ENCODE results near the gene PEX11G.

Gene PEX11G

DNA sequence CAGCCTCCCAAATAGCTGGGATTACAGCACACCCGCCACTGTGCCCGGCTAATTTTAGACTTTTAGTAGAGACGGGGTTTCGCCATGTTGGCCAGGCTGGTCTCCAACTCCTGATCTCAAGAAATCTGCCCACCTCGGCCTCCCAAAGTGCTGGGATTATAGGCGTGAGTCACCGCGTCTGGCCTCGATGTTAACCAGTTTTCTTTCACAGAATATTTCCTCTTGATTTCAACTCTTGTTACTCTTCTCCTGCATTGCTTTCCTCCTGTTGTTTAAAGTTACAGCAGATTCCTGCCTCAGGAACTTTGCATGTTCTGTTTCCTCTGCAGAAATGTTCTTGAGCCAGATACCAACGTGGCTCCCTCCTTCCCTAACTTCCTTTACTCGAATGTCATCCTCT lies 3.7 kb upstream of the PEX11G start:
- DNase-seq, result no peak

- DNase-seq, result peak; percentile 26
Measured at GRCh38 chr19:7492142-7492541, 3.3 kb upstream of the PEX11G start.

- no peak for DNase-seq
Measured at GRCh38 chr19:7489609-7490044, 792 bp upstream of the PEX11G start.

GRCh38 chr19:7486923-7487322 lies 1.9 kb downstream of the PEX11G start:
- DNase-seq, result no peak

- no peak for DNase-seq
Measured at GRCh38 chr19:7483720-7484201, 5.1 kb downstream of the PEX11G start.

DNA sequence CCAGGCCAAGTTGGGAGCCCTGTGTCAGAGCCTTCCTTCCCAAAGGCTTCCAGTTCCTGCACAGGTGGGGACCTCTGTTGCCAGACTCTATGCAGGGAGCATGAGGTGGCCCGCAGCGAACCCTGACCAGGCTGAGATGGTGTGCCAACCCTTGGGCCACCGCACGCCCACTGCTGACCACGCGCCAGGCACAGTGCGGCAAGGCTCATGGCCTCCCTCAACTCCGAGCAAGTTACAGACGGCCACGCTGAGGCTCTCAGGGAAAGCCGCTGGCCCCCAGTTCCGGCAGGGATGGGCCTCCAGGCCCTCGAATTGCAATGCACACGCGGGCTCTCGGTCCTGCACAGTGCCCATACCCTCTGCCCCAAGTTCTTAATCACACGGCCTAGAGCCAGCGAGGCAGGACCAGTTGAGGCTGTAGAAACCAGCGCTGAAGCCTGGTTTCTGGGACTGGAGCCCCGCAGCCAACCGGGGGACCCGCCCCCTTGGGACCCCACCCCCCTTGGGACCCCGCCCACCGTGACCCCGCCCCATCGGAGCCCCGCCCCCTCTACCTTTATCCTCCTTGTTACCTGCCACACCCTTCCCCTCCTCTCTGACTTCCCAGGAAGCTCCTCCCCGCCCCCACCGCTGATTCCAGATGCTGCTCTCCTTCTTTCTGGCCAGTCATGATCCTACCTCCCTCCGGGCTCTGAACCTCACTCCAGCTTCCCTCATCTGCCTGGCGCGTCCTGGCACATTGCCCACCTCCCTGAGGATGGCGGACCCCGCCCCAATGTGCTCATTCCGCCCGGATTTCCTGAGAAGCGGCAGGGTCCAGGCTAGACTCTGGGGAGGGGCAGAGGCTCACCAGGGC lies 6.0 kb downstream of the PEX11G start:
- no peak for DNase-seq

DNA sequence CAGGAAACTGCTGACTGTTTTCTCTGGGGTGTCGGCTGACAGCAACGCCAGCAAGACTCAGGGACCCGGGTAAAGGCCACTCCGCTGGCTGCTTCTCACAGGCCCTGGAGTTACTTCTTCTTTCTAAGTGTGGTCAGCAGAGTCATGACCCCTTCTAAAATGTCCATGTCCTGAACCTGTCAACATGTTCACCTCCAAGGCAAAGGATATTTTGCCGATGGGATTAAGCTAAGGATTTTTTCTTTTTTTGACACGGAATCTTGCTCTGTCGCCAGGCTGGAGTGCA lies 7.9 kb downstream of the PEX11G start:
- no peak for DNase-seq

DNA sequence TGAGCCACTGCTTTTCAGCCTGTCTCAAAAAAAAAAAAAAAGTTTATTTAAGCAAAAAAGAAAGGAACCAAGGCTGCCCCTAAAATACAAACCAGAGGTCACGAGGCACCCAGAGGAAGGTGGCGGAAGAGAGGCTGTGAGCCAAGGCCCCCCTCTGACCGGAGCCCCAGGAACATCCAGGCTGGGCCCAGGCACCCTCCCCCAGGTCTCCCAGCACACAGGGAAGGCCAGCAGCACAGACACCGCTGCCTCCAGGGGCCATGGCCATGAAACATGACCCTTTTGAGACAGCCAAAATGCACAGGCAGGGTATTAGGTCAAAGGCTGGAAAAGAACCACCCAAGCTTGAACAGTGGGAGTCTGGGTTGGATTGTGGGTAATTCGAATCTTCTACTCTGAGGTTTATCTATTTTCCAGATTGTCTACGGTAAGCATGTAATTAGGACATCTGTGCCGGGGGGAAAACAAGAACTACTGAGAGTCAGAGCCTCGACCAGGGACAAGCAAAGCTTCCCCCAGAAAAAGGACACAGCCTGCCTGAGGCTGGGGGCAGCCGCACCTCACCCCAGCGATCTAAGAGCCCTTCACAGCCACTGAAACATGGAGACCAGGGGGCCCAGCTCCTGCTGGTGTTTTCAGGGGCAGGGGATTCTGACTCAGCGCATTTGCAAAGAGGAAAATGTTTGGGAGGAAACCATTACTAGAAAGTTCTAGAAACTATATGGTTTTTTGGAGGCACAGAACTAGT lies 8.4 kb downstream of the PEX11G start:
- no peak for DNase-seq

DNA sequence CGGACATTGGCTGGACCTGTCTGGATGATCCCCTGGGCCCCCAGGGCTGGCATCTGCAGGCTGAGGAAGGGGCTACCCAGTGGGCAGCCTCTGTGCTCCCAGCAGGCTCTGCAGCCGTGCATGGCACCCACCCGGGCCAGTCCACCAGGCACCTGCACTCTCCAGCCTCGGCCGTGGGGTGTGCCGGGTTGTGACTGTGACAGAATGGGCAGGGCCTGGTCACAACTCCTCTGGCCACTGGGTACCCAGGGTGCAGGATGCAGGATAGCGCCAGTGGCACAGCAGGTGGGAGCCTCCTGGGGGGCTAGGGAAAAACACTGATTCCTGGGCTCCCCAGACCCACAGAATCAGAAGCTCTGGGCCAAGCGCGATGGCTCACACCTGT lies 10.0 kb downstream of the PEX11G start:
- DNase-seq, result no peak

DNA sequence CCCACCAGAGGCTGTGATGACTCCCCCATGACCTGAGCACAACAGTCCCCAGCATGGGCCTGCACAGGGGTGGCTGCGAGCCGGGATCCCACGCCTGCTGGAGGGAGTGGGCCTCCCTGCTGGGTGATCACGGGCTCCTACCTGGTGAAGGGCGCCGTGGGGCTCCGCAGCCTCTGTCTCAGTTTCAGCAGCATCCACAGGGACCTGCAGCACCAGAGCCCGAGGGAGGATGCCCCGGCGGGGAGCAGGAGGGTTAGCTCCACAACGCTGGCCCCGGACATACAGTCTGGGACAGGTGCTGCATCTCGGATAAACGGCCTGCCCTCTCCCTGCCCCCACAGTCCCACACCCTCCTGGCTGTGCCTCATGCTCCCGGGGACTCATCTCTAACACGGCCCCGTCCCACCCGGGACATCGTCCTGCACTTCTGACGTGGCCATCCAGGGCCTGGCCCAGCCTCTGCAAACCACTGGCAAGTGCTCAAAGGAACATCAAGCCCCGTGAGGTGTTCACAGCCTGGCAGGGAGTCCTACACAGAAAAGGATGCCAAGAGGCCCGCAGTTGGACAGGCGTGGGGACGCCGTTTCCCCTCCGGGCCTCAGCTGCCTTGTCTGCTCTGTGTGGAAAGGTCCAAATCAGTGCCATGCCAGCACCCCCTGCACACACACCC lies 10.5 kb downstream of the PEX11G start:
- no peak for DNase-seq

DNA sequence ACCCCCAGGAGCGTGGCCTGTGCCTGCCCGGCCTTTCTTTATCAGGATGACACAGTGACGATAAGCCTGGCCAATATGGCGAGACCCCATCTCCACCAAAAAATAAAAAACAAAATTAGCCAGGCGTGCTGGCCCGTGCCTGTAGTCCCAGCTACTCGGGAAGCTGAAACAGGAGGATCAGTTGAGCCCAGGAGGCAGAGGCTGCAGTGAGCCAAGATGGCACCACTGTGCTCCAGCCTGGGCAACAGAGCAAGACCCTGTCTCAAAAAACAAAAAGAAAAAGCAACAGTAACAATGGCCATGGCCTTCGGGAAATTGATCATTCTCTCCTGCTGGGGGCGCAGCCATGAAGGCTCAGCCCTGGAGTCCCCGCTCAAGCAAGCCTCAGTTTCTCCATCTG lies 11.1 kb downstream of the PEX11G start:
- DNase-seq, result no peak

GRCh38 chr19:7476777-7477494 lies 11.9 kb downstream of the PEX11G start:
- no peak for DNase-seq

DNA sequence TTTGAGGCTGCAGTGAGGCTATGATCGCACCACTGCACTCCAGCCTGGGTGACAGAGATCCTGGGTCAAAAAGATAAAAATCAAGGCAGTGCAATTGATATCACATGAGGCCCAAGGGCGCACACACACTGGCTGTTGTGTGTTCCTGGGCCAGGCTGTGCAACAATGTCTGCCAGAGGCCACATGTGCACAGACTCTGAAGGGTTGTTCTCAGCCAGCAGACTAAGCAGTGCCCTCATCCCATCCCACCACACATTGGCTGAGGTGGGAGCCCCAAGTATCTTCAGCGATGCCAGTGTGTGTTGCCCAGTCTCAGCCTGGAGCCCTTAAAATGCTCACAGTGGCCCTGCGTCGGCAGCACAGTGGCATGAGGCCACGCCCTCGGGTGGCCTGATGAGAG lies 12.6 kb downstream of the PEX11G start:
- DNase-seq, result no peak

DNA sequence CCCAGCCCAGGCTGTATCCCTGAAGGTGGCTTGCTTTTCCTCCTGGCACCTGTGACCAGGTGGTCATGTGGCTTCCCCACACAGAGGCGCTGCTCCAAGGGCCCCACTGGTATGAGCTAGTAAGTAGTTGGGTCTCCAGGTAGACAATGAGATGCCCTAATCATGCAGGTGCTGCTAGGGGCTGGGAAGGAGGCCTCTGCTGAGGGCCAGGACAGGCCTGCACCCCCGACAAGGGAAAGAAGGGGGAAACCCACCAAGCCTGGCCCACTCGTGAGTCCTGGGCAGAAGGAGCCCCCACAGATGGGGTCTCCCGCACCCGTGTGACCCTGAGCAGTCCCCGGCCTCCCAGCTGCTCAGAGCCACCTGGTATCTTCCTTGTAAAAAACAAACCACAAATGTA lies 13.2 kb downstream of the PEX11G start:
- DNase-seq, result no peak

DNA sequence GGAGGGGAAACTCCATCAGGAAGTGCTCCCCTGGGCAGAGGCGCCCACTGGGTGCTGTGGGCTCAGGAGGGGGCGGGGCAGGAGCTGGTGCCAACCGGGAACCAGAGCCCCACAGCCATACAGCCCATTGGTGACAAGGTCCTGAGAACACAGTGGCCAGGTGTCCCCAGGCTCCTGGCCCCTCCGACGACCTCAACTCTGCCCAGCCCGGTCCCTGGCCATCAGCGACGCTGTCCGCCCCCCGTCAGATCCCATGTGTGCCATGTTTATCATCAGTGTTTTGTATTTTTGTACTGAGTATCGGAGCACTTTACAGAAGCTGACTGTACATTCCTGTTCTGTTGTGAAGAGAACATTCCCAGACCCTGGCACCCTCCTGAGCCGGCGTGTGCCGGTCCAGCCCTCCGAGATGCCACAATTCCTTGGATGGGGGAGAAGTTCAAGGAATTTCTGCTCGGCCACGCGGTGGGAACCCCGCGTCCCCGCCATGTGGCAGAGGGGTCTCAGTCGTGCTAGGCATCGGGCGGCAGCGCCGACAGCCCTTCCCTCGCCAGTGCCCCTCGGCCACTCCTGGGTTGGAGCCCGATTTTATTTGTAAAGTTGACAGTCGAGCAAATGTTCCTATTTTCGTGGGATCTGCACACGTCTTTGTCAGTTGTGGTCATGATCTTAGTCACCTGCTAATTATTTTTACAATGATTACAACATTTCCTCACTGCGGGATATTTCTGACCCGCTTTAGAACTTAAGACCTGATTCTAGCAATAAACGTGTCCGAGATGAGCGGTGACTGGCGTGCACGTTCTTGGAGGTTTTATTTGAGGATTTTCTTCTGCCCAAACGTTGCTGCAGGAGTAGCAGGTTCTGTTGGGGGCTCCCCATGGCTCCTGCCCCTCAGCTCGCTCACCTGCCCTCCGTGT lies 16.9 kb downstream of the PEX11G start:
- DNase-seq, result no peak

GRCh38 chr19:7470540-7471305 lies 18.1 kb downstream of the PEX11G start:
- DNase-seq, result no peak

GRCh38 chr19:7469669-7470285 lies 19.1 kb downstream of the PEX11G start:
- no peak for DNase-seq

DNA sequence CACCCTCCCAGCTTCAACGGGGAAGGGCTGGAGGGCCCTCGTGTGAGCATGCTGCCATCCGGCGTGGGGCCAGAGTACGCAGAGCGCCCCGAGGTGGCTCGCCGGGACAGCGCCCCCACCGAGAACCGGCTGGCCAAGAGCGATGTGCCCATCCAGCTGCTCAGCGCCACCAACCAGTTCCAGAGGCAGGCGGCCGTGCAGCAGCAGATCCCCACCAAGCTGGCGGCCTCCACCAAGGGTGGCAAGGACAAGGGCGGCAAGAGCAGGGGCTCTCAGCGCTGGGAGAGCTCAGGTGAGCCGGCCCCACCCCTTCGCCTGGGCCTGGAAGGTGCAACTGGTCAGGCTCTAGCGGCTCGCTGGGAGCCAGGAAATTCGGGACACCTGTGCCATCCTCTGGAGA lies 20.0 kb downstream of the PEX11G start:
- DNase-seq, result no peak

DNA sequence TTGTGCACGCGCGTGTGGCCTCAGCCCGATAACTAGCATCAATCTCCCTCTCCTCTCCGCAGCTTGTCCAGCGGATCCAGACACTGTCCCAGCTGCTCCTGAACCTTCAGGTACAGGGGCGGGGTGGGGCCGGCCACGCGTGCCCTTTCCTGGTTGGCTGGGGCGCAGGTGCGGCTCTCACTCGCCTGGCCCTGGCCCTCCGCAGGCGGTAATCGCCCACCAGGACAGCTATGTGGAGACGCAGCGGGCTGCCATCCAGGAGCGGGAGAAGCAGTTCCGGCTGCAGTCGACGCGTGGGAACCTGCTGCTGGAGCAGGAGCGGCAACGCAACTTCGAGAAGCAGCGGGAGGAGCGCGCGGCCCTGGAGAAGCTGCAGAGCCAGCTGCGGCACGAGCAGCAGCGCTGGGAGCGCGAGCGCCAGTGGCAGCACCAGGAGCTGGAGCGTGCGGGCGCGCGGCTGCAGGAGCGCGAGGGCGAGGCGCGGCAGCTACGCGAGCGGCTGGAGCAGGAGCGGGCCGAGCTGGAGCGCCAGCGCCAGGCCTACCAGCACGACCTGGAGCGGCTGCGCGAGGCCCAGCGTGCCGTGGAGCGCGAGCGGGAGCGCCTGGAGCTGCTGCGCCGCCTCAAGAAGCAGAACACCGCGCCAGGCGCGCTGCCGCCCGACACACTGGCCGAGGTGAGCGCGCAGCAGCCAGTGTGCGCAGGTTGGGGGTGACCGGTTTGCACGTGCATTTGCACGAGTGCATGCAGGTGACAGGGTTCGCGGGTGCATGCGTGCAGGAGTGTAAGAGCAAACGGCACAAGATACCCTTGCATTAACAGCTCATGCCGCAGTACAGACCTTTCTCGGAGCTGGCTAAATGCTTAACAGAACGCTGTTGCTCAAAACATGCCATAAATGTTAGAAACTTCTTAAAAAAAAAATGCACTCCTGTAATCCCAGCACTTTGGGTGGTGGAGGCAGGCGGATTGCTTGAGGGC lies 21.5 kb downstream of the PEX11G start:
- no peak for DNase-seq

DNA sequence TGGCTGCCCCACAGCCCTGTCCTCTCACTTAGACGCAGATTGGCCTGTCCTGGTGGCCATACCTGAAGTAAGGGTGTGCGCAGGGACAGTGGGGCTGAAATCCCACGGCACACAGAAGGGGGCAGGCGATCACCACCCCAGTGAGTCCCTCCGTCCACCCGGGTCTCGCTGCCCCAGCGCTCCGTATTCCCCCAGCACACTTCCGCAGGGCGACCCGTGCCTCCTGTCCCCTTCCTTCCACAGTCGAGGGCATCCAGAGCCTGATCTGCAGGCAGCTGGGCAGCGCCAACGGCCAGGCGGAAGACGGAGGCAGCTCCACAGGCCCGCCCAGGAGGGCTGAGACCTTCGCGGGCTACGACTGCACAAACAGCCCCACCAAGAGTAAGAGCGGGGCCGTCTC lies 25.3 kb downstream of the PEX11G start:
- no peak for DNase-seq

Data from CD4-positive, alpha-beta T cell treated with Interleukin-12 subunit alpha and Interleukin-12 subunit beta, for 1 hour (primary cell).